ENCODE measurements around the gene TMEM271.

The TMEM271 gene

DNA sequence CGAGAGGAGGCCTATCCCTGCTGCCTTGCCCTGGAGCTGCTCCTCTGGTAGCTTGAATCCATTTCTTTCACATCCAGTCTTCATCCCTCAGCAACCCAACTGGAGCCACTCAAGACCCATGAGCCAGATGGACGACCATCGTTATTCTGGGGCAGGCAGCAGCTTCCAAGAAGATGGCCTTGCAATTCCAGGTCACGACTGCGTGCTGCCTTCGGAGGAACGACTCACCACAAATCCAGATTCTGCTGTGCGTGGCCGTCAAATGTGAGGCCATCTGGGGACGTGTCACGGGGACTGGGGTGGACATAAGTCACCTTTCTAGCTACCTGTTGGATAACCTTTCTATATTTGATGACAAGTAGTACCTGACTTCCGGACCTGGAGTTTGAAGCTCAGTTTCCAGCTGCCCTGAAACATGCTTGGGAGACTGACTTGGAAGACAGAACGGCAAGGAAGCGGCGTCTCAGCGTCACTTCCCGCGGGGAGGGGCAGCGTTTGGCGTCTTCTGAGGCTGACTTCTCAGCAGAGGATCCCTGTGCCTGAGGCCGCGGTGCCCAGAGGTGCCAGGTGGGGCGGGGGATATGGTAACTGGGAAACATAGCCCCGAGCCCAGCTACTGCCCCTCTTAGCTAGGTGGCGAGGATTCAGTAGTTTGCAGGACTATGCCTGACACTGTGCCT lies 11.7 kb upstream of the TMEM271 start:
- TF ChIP-seq TCF12 (IDR thresholded peaks at IDR 0.05; ENCODE audit: low read depth), result no peak
- no peak for TF ChIP-seq CREB1 (IDR thresholded peaks at IDR 0.05; ENCODE audit: low read depth)
- no peak for TF ChIP-seq CEBPB (IDR thresholded peaks at IDR 0.05)
- TF ChIP-seq EGR1 (IDR thresholded peaks at IDR 0.05), result no peak
- TF ChIP-seq FOXM1 (IDR thresholded peaks at IDR 0.05; ENCODE audit: borderline replicate concordance, low read depth), result no peak
- no peak for TF ChIP-seq ZBTB7A (IDR thresholded peaks at IDR 0.05; ENCODE audit: low read depth)
- no peak for TF ChIP-seq TEAD4 (IDR thresholded peaks at IDR 0.05)

DNA sequence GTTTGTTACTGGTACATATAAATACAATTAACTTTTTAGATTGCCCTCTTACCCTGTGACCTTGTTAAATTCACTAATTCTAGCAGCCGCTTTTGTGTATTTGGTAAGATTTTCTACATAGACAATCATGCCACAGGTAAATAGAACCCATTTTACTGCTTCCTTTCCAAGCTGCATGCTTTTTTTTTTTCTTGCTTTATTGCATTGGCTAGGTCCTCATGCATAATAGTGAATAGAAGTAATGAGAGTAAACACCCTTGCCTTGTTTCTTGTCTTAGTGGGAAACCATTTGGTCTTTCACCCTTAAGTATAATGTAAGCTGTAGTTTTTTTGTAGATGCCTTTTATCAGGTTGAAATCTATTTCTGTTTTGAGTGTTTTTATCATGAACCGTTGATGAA lies 7.7 kb upstream of the TMEM271 start:
- no peak for TF ChIP-seq CREB1 (IDR thresholded peaks at IDR 0.05; ENCODE audit: low read depth)
- TF ChIP-seq REST (IDR thresholded peaks at IDR 0.05; ENCODE audit: low read depth), result no peak
- TF ChIP-seq YY1 (IDR thresholded peaks at IDR 0.05; ENCODE audit: low read depth), result no peak
- no peak for TF ChIP-seq EGR1 (IDR thresholded peaks at IDR 0.05)
- no peak for TF ChIP-seq FOXM1 (IDR thresholded peaks at IDR 0.05; ENCODE audit: borderline replicate concordance, low read depth)
- no peak for TF ChIP-seq ZBTB7A (IDR thresholded peaks at IDR 0.05; ENCODE audit: low read depth)
- no peak for TF ChIP-seq RAD21 (IDR thresholded peaks at IDR 0.05; ENCODE audit: low read depth)
- no peak for TF ChIP-seq TCF12 (IDR thresholded peaks at IDR 0.05; ENCODE audit: low read depth)
- TF ChIP-seq, protein P1, sequence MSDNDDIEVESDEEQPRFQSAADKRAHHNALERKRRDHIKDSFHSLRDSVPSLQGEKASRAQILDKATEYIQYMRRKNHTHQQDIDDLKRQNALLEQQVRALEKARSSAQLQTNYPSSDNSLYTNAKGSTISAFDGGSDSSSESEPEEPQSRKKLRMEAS (IDR thresholded peaks at IDR 0.05), result no peak
- no peak for TF ChIP-seq TEAD4 (IDR thresholded peaks at IDR 0.05)
- no peak for TF ChIP-seq USF1 (IDR thresholded peaks at IDR 0.05)
- TF ChIP-seq TAF1 (IDR thresholded peaks at IDR 0.05; ENCODE audit: low read depth), result no peak
- TF ChIP-seq EP300 (IDR thresholded peaks at IDR 0.05; ENCODE audit: borderline replicate concordance), result no peak
- TF ChIP-seq NFIC (IDR thresholded peaks at IDR 0.05), result no peak
- TF ChIP-seq CEBPB (IDR thresholded peaks at IDR 0.05), result no peak

- TF ChIP-seq ZBTB7A (IDR thresholded peaks at IDR 0.05; ENCODE audit: low read depth) (no peak), TAF1 (IDR thresholded peaks at IDR 0.05; ENCODE audit: low read depth) (no peak), CREB1 (IDR thresholded peaks at IDR 0.05; ENCODE audit: low read depth) (no peak), FOXM1 (IDR thresholded peaks at IDR 0.05; ENCODE audit: borderline replicate concordance, low read depth) (no peak), RAD21 (IDR thresholded peaks at IDR 0.05; ENCODE audit: low read depth) (no peak), REST (IDR thresholded peaks at IDR 0.05; ENCODE audit: low read depth) (no peak), EGR1 (IDR thresholded peaks at IDR 0.05) (no peak), CEBPB (IDR thresholded peaks at IDR 0.05) (no peak), NFIC (IDR thresholded peaks at IDR 0.05) (no peak), TCF12 (IDR thresholded peaks at IDR 0.05; ENCODE audit: low read depth) (no peak), TEAD4 (IDR thresholded peaks at IDR 0.05) (no peak), USF1 (IDR thresholded peaks at IDR 0.05) (no peak)
- TF ChIP-seq, protein P1 (IDR thresholded peaks at IDR 0.05), result no peak
Measured at GRCh38 chr4:581753-582361, 5.8 kb upstream of the TMEM271 start.

- TF ChIP-seq, protein P1 (IDR thresholded peaks at IDR 0.05), result no peak
- TF ChIP-seq CREB1 (IDR thresholded peaks at IDR 0.05; ENCODE audit: low read depth), result no peak
- no peak for TF ChIP-seq YY1 (IDR thresholded peaks at IDR 0.05; ENCODE audit: low read depth)
- no peak for TF ChIP-seq EGR1 (IDR thresholded peaks at IDR 0.05)
- no peak for TF ChIP-seq RAD21 (IDR thresholded peaks at IDR 0.05; ENCODE audit: low read depth)
- no peak for TF ChIP-seq USF1 (IDR thresholded peaks at IDR 0.05)
- no peak for TF ChIP-seq CEBPB (IDR thresholded peaks at IDR 0.05)
- TF ChIP-seq TAF1 (IDR thresholded peaks at IDR 0.05; ENCODE audit: low read depth), result no peak
- TF ChIP-seq TEAD4 (IDR thresholded peaks at IDR 0.05), result no peak
- TF ChIP-seq TCF12 (IDR thresholded peaks at IDR 0.05; ENCODE audit: low read depth), result no peak
- no peak for TF ChIP-seq ZBTB7A (IDR thresholded peaks at IDR 0.05; ENCODE audit: low read depth)
Measured at GRCh38 chr4:581181-581580, 5.1 kb upstream of the TMEM271 start.

All from Ishikawa (cell line).